ENCODE measurements around the gene PLEKHA7.

Gene PLEKHA7

DNA sequence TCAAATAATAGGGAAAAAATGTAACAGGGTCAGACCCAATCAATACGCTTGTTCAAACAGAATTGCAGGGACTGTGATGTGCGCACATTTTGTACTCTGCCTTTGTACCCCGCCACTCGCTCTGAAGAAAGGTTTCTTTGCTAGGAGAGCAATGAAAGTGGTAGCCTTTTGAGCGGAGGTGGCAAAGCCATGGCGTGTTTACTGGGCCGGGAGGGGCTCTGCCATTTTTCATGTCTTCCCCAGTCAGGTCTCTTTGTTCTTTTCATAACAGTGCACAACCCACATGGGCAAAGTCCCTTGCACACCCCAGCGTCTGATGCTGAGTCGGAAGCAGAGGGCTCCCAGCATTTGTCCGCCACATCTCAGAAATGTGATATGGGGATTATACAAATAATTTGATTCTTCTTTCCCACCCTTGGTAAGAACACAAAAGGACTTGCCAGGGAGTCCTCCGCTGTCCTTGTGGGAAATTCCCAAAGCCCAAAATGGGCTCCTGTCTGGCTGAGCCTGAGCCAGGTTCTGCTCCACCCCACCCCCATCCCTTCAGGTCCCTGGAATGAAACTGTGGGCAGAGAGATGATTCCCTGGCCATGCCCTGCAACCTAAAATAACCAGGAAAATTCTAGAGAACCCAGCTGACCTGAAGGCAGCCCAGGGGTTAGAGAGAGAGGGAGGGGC is 239.1 kb downstream of the PLEKHA7 start:
- no peak for TF ChIP-seq CTCF (conservative IDR thresholded peaks at IDR 0.05; ENCODE audit: low read length)
- no peak overlapping the region for H3K4me3 ChIP-seq (ENCODE audit: low read length)

GRCh38 chr11:16773981-16774935 is 240.0 kb downstream of the PLEKHA7 start:
- TF ChIP-seq CTCF (conservative IDR thresholded peaks at IDR 0.05; ENCODE audit: low read length), result no peak
- H3K4me3 ChIP-seq (ENCODE audit: low read length), result no peak overlapping the region
- peak; percentile 16 for DNase-seq (ENCODE audit: low read depth)

More for the DNA sequence above, 239.1 kb downstream of the PLEKHA7 start:
- DNase-seq (ENCODE audit: low read depth), result no peak

DNA sequence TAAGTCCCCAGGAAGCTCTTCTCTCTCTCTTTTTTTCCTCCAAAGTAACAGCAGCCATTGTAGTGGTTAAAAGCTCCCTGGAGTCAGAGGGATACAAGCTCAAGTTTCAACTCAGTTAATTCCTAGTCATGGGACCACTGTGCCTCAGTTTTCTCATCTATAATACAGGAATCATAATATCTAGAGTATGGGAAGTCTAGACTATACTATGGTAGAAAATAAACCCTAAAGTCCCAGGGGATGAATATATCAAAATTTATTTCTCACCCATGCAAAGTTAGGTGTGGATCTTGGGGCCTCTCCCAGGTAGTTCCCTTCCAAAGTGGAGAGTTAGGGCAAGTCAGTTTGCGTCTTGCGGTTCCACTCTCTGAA is 242.1 kb downstream of the PLEKHA7 start:
- no peak for TF ChIP-seq CTCF (conservative IDR thresholded peaks at IDR 0.05; ENCODE audit: low read length)

DNA sequence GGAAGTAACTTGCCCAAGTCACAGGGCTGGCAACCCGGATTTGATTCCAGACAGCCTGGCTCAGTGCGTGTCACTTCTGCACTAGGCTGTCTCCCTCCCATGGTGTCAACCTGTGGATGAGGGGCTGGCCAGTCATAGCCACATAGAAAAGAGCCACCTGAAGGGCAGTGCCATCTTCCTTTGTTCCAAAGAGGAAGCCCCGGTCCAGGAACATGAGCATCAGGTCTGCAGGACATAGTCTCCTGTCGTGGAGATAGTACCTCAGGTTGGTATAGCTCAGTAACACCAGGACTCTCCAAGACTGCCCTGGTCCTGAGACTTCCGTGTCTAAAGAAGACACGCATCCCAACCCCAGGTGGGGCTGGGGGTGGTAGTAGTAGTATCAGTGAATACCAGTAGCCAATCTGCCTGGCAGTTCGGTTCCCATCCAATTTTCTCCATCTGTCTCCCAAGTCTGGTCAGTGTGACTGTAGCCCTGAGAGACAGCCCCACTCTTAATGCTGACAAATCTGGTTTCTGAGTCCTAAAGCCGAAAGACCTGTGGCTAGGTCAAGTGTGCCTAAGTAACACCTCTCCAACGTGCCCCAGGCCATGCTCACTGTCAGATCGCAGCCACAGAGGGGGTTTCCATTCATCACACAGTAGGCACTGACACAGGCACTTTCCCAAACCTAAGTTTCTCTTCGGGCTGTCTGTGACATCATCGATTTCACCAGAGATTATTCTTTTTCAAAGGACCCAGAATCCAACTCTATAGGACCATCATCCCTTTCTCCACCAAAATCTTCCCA is 242.7 kb downstream of the PLEKHA7 start:
- no peak for DNase-seq (ENCODE audit: low read depth)
- TF ChIP-seq CTCF (conservative IDR thresholded peaks at IDR 0.05; ENCODE audit: low read length), result no peak
- H3K4me3 ChIP-seq (ENCODE audit: low read length), result no peak overlapping the region

More for the DNA sequence above, 242.1 kb downstream of the PLEKHA7 start:
- no peak for DNase-seq (ENCODE audit: low read depth)
- no peak overlapping the region for H3K4me3 ChIP-seq (ENCODE audit: low read length)

- no peak overlapping the region for H3K4me3 ChIP-seq (ENCODE audit: low read length)
- no peak for DNase-seq (ENCODE audit: low read depth)
- no peak for TF ChIP-seq CTCF (conservative IDR thresholded peaks at IDR 0.05; ENCODE audit: low read length)
These were observed 244.2 kb downstream of the PLEKHA7 start for GRCh38 chr11:16770016-16770415.

DNA sequence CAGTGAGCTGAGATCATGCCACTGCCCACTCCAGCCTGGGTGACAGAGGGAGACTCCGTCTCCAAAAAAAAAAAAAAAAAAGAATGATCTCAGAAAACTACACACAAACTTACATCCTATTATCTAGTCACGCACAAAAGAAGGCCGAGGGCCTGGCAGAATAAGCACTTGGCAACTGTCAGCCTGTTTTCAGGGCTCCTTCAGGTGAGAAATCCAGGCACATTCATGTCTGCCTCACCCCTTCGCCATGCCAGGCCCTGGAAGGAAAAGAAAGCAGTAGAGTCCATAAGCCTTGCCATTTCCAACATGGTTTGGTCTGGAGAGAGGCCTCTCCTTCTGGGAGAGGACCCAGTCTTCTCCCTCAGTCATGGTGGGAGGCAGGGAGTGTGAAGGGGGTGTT is 244.8 kb downstream of the PLEKHA7 start:
- DNase-seq (ENCODE audit: low read depth), result no peak
- no peak for TF ChIP-seq CTCF (conservative IDR thresholded peaks at IDR 0.05; ENCODE audit: low read length)
- no peak overlapping the region for H3K4me3 ChIP-seq (ENCODE audit: low read length)

Measured in AG10803 (cell line).